Brain microvascular endothelial cell (primary cell): ENCODE measurements around the gene NDUFS8.

Experiments used
- DNase-seq: peaks from one replicate; pipeline ENCODE4 v3.0.0-alpha.2; 2020
- H3K27ac ChIP-seq: fragments of 250-450 bp; sonication (Bioruptor Pico); 2 replicates; pipeline ENCODE4 v1.5.1; 2020; ENCODE audit warnings: mild to moderate bottlenecking, moderate library complexity
- H3K27me3 ChIP-seq: fragments of 250-450 bp; sonication (Bioruptor Pico); replicated peaks from 2 replicates; pipeline ENCODE4 v1.5.1; 2020; ENCODE audit warnings: mild to moderate bottlenecking
- H3K36me3 ChIP-seq: fragments of 250-450 bp; sonication (Bioruptor Pico); replicated peaks from 2 replicates; pipeline ENCODE4 v1.5.1; 2020; ENCODE audit warnings: mild to moderate bottlenecking
- H3K4me3 ChIP-seq: 2 replicates; pipeline ENCODE4 v1.5.1; 2011; ENCODE audit warnings: low read depth, mild to moderate bottlenecking, control low read depth, low read length, moderate library complexity
- CTCF ChIP-seq: IDR thresholded peaks from 2 replicates; pipeline ENCODE4 v1.5.1; 2011; ENCODE audit warnings: low read depth, mild to moderate bottlenecking, moderate library complexity, low read length, control low read depth, inconsistent platforms; ENCODE audit errors: missing control alignments
- in situ Hi-C: cut with HindIII; loops from 2 replicates; pipeline ENCODE4 v1.10.0; 2017; ENCODE audit warnings: low sequenced_read_pairs, low pct_ligation_motif_present

Gene NDUFS8

GRCh38 chr11:68036717-68037239, 6.3 kb downstream of the NDUFS8 start:
- no peak for DNase-seq
- H3K4me3 ChIP-seq: no peak overlapping the region
- no peak overlapping the region for H3K27ac ChIP-seq
- in situ Hi-C loops: no loop called here
- H3K27me3 ChIP-seq: no peaks in the 10 kb centered on the region
- H3K36me3 ChIP-seq: peaks cover 20% of the 10 kb centered on the region
- no peak for TF ChIP-seq CTCF

GRCh38 chr11:68037411-68038225, 7.1 kb downstream of the NDUFS8 start:
- DNase-seq: no peak
- in situ Hi-C loops: no loop called here
- Histone ChIP-seq H3K36me3 (peaks cover 21% of the 10 kb centered on the region), H3K27me3 (no peaks in the 10 kb centered on the region), H3K4me3 (no peak overlapping the region), H3K27ac (no peak overlapping the region)
- TF ChIP-seq CTCF: no peak

GRCh38 chr11:68038226-68038717, 7.8 kb downstream of the NDUFS8 start:
- peaks cover 24% of the 10 kb centered on the region for H3K36me3 ChIP-seq
- H3K4me3 ChIP-seq: peak overlapping the region; percentile 68
- no peak for DNase-seq
- in situ Hi-C loops: no loop called here
- TF ChIP-seq CTCF: no peak
- H3K27ac ChIP-seq: peak overlapping the region; percentile 75
- H3K27me3 ChIP-seq: no peaks in the 10 kb centered on the region

- peak; percentile 46 for DNase-seq
- TF ChIP-seq CTCF: no peak
- Histone ChIP-seq H3K36me3 (peaks cover 23% of the 10 kb centered on the region), H3K27ac (peak within 1 kb of the TSS; percentile 75), H3K4me3 (peak within 1 kb of the TSS; percentile 68), H3K27me3 (no peaks in the 10 kb centered on the region)
- in situ Hi-C loops: no loop called here
These were observed 8.4 kb downstream of the NDUFS8 start, which contains the start of gene TCIRG1 for GRCh38 chr11:68038718-68039525. Gene TCIRG1, plus strand, starts transcription at chr11:68039025. Its CDS starts 2,247 bp downstream, at chr11:68041272.

- no peak for DNase-seq
These were observed 9.1 kb downstream of the NDUFS8 start for GRCh38 chr11:68039526-68040086.

More at GRCh38 chr11:68039526-68040086, 9.1 kb downstream of the NDUFS8 start:
- no peaks in the 10 kb centered on the region for H3K27me3 ChIP-seq
- no peak for TF ChIP-seq CTCF
- peaks cover 24% of the 10 kb centered on the region for H3K36me3 ChIP-seq
- H3K4me3 ChIP-seq: peak overlapping the region; percentile 68
- H3K27ac ChIP-seq: peak overlapping the region; percentile 75
- in situ Hi-C loops: no loop called here
